GM06990 (cell line): ENCODE data around the gene ADORA2A.
"Not testable (repeated sequence)": the region's sequence is repeated elsewhere in the genome, so short reads cannot be mapped to it uniquely, and the experiment has no call there.

ENCODE experiments used
- DNase-seq: peaks from one replicate; pipeline ENCODE4 v3.0.0-alpha.2; 2011; ENCODE audit not compliant: insufficient read length; ENCODE audit errors: extremely low read depth
- H3K27me3 ChIP-seq: replicated peaks from 2 replicates; pipeline ENCODE4 v1.6.0; 2011; ENCODE audit warnings: low read length; ENCODE audit not compliant: control insufficient read depth, insufficient read depth
- H3K36me3 ChIP-seq: 2 replicates; pipeline ENCODE4 v1.5.1; 2011; ENCODE audit warnings: low read length; ENCODE audit not compliant: control insufficient read depth, insufficient read depth
- H3K4me3 ChIP-seq: replicated peaks from 2 replicates; pipeline ENCODE4 v1.5.1; 2011; ENCODE audit warnings: low read depth, mild to moderate bottlenecking, control low read depth, low read length
- CTCF ChIP-seq: IDR thresholded peaks from 2 replicates; pipeline ENCODE4 v1.5.1; 2011; ENCODE audit warnings: low read length, control low read depth, mild to moderate bottlenecking, inconsistent platforms; ENCODE audit not compliant: insufficient read depth, poor library complexity, severe bottlenecking

The ADORA2A gene

GRCh38 chr22:24483976-24484545 lies 56.7 kb downstream of the ADORA2A start:
- no peak for DNase-seq
- Histone ChIP-seq H3K4me3 (no peak overlapping the region), H3K36me3 (no peaks in the 10 kb centered on the region), H3K27me3 (no peaks in the 10 kb centered on the region)
- TF ChIP-seq CTCF, result no peak

GRCh38 chr22:24485170-24485569 lies 57.8 kb downstream of the ADORA2A start:
- H3K36me3 ChIP-seq, result no peaks in the 10 kb centered on the region
- no peak for TF ChIP-seq CTCF
- no peak overlapping the region for H3K4me3 ChIP-seq
- H3K27me3 ChIP-seq, result no peaks in the 10 kb centered on the region
- no peak for DNase-seq

GRCh38 chr22:24485608-24486007 lies 58.2 kb downstream of the ADORA2A start:
- DNase-seq, result no peak
- Histone ChIP-seq H3K36me3 (no peaks in the 10 kb centered on the region), H3K27me3 (no peaks in the 10 kb centered on the region), H3K4me3 (no peak overlapping the region)
- TF ChIP-seq CTCF, result no peak

GRCh38 chr22:24486501-24486921 lies 59.1 kb downstream of the ADORA2A start:
- Histone ChIP-seq H3K36me3 (no peaks in the 10 kb centered on the region), H3K4me3 (no peak overlapping the region), H3K27me3 (no peaks in the 10 kb centered on the region)
- TF ChIP-seq CTCF, result no peak
- DNase-seq, result no peak

GRCh38 chr22:24489011-24489410 lies 61.6 kb downstream of the ADORA2A start:
- no peak for TF ChIP-seq CTCF
- no peaks in the 10 kb centered on the region for H3K36me3 ChIP-seq
- no peak overlapping the region for H3K4me3 ChIP-seq
- H3K27me3 ChIP-seq, result no peaks in the 10 kb centered on the region
- DNase-seq, result no peak

- not testable (repeated sequence) for DNase-seq, H3K36me3 ChIP-seq, H3K4me3 ChIP-seq, H3K27me3 ChIP-seq
Observed at GRCh38 chr22:24489434-24489833, 62.0 kb downstream of the ADORA2A start.
